ENCODE results near the gene KRT31.

The KRT31 gene

GRCh38 chr17:41419716-41420115 is 22.3 kb upstream of the KRT31 start:
- TF ChIP-seq CTCF (IDR thresholded peaks at IDR 0.05; ENCODE audit: low read depth, low read length, missing control alignments), result no peak
- in situ Hi-C loops (cut with HindIII; ENCODE audit: low sequenced_read_pairs), result no loop called here
- no peak for DNase-seq (ENCODE audit: low read depth)
- H3K4me3 ChIP-seq (ENCODE audit: low read depth, low read length), result no peak overlapping the region

GRCh38 chr17:41418116-41418860 is 20.9 kb upstream of the KRT31 start:
- in situ Hi-C loops (cut with HindIII; ENCODE audit: low sequenced_read_pairs), result no loop called here
- no peak overlapping the region for H3K4me3 ChIP-seq (ENCODE audit: low read depth, low read length)
- no peak for DNase-seq (ENCODE audit: low read depth)
- TF ChIP-seq CTCF (IDR thresholded peaks at IDR 0.05; ENCODE audit: low read depth, low read length, missing control alignments), result no peak

GRCh38 chr17:41417576-41418015 is 20.2 kb upstream of the KRT31 start:
- no peak overlapping the region for H3K4me3 ChIP-seq (ENCODE audit: low read depth, low read length)
- in situ Hi-C loops (cut with HindIII; ENCODE audit: low sequenced_read_pairs), result no loop called here
- DNase-seq (ENCODE audit: low read depth), result no peak
- peak; percentile 25 for TF ChIP-seq CTCF (IDR thresholded peaks at IDR 0.05; ENCODE audit: low read depth, low read length, missing control alignments)

DNA sequence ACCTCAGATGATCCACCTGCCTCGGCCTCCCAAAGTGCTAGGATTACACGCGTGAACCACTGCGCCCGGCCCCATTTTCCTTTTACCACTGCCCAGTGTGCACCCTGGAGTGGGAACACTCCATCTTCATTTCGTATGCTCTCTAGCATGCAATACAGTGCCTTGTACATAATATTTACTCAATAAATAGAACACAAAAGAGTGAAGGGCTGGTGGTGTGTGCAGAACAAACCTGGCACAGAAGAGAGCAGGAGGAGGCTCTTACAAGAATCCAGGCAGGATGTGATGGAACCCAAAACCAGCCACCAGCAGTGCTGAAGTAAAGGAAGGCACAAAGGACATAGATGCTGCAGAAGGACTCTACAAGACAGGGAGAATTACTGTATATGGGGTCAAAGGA is 19.7 kb upstream of the KRT31 start:
- no peak for DNase-seq (ENCODE audit: low read depth)
- H3K4me3 ChIP-seq (ENCODE audit: low read depth, low read length), result no peak overlapping the region
- no peak for TF ChIP-seq CTCF (IDR thresholded peaks at IDR 0.05; ENCODE audit: low read depth, low read length, missing control alignments)
- in situ Hi-C loops (cut with HindIII; ENCODE audit: low sequenced_read_pairs), result no loop called here

DNA sequence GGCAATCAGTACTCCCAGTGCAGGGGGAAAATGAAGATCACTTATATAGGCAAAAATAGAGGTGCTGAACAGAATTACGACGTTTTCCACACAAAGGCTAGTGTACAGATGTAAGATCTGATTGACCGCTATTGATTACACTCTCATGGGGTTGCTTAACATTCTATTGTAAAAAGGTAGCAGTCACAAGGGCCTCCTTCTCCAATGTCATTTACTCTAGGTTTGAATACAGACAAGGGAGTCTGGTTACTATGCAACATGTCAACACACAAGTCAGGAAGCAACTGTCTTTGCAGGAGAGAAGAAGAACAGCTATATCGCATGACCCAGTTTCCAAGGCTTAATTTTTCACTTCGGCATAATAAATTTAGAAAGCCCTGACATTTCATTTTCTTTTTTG is 19.1 kb upstream of the KRT31 start:
- no peak overlapping the region for H3K4me3 ChIP-seq (ENCODE audit: low read depth, low read length)
- DNase-seq (ENCODE audit: low read depth), result no peak
- TF ChIP-seq CTCF (IDR thresholded peaks at IDR 0.05; ENCODE audit: low read depth, low read length, missing control alignments), result no peak
- in situ Hi-C loops (cut with HindIII; ENCODE audit: low sequenced_read_pairs), result no loop called here

- DNase-seq (ENCODE audit: low read depth), result no peak
- in situ Hi-C loops (cut with HindIII; ENCODE audit: low sequenced_read_pairs), result no loop called here
- no peak for TF ChIP-seq CTCF (IDR thresholded peaks at IDR 0.05; ENCODE audit: low read depth, low read length, missing control alignments)
- no peak overlapping the region for H3K4me3 ChIP-seq (ENCODE audit: low read depth, low read length)
These were observed 18.5 kb upstream of the KRT31 start for GRCh38 chr17:41415833-41416335.
